Kidney epithelial cell (primary cell): ENCODE measurements around the gene SLC7A11. TPM values are rescaled to one million over a fixed set of nuclear protein-coding genes. Genes with fewer than 3 reads are reported as not detected.

Source experiments
- DNase-seq: peaks from one replicate; pipeline ENCODE4 v3.0.0-alpha.2; 2010; ENCODE audit warnings: low read depth
- H3K27me3 ChIP-seq: 2 replicates; pipeline ENCODE4 v1.6.0; 2011; ENCODE audit warnings: low read length; ENCODE audit not compliant: control insufficient read depth, insufficient read depth
- H3K36me3 ChIP-seq: 2 replicates; pipeline ENCODE4 v1.5.1; 2011; ENCODE audit warnings: low read length; ENCODE audit not compliant: control insufficient read depth, insufficient read depth
- H3K4me3 ChIP-seq: 2 replicates; pipeline ENCODE4 v1.5.1; 2011; ENCODE audit warnings: low read depth, mild to moderate bottlenecking, control low read depth, low read length
- total RNA-seq: library from RNA; depleted of rRNA; stranded (reverse); fragments of >200 nt; gene quantifications from 2 replicates; pipeline ENCODE4 v1.2.3, GENCODE V29; 2015
- TF ChIP-seq, protein P1 (sequence below): IDR thresholded peaks from 2 replicates; pipeline ENCODE4 v1.5.1; 2011; ENCODE audit warnings: mild to moderate bottlenecking, moderate library complexity, low read length, control low read depth, inconsistent platforms; ENCODE audit not compliant: insufficient read depth, poor library complexity, severe bottlenecking

Gene SLC7A11
- total RNA-seq, 1 donor from 2014 or later = 31.7 TPM

DNA sequence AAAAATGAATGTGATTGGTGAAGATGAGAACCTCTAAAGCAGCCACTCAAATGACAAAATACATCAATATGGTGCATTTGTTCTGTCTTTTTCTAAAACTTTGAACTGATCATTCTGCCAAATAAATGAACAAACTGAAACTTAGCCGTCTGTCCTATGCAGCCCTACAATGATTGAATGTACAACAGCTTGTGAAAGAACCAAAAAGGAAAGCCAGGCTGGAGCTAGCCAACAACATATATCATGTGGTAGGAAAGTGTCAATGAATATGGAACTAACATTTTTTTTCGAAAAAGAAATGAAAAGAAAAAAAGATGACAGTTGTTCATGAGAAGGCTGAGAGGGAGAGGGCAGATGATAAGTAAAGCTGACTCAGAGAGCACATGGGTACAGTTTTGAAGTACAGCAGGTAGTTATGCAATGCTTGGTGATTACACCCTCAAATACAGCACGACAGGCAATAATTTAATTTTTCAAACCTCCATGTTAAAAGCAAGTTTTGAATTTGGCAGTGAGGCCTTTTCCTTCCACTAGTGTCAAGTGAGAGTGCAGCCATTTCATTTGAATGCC is 21.2 kb upstream of the SLC7A11 start:
- TF ChIP-seq, protein P1, sequence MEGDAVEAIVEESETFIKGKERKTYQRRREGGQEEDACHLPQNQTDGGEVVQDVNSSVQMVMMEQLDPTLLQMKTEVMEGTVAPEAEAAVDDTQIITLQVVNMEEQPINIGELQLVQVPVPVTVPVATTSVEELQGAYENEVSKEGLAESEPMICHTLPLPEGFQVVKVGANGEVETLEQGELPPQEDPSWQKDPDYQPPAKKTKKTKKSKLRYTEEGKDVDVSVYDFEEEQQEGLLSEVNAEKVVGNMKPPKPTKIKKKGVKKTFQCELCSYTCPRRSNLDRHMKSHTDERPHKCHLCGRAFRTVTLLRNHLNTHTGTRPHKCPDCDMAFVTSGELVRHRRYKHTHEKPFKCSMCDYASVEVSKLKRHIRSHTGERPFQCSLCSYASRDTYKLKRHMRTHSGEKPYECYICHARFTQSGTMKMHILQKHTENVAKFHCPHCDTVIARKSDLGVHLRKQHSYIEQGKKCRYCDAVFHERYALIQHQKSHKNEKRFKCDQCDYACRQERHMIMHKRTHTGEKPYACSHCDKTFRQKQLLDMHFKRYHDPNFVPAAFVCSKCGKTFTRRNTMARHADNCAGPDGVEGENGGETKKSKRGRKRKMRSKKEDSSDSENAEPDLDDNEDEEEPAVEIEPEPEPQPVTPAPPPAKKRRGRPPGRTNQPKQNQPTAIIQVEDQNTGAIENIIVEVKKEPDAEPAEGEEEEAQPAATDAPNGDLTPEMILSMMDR = no peak
- DNase-seq = no peak
- Histone ChIP-seq H3K4me3 (no peak overlapping the region), H3K36me3 (no peaks in the 10 kb centered on the region), H3K27me3 (no peaks in the 10 kb centered on the region)

DNA sequence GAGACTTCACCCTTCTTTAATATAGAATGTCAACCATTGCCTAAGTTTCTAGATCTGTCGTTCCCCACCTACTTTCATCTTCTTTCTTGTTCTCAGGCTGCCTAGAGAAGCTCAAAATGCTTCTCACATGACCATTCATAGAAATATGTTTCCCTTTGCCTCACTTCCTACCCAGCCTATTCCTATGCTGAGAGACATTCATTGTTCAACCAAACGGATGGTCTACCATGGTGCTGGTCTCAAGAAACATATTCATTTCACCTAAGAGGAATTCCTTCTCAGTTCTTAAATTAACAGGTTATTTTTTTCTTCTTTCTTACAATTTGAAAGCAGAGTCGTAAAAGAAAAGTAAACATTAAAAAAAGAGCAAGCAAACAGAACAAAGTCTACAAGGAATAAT is 20.3 kb upstream of the SLC7A11 start:
- Histone ChIP-seq H3K36me3 (no peaks in the 10 kb centered on the region), H3K27me3 (no peaks in the 10 kb centered on the region), H3K4me3 (no peak overlapping the region)
- no peak for DNase-seq
- TF ChIP-seq, protein P1 = no peak

DNA sequence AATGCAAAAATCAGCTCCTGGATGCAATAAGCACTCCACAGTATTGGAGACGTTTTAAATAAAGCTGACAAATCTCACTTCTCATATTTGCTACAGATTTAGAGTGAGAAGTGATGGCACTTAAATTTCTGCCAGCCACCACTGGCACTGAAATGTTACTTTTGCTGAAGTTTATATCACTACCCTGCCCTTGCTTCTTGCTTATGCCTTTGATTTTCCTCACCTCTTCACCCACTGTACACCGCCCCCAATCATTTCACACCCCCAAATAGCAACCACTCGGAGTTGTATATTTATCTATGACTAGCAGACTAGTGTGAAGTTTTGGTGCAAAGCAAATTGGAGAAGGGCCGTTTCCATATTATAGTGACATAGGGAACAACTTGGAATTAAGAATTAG is 19.9 kb upstream of the SLC7A11 start:
- no peaks in the 10 kb centered on the region for H3K36me3 ChIP-seq
- H3K27me3 ChIP-seq = no peaks in the 10 kb centered on the region
- TF ChIP-seq, protein P1 = no peak
- DNase-seq = no peak
- H3K4me3 ChIP-seq = no peak overlapping the region

DNA sequence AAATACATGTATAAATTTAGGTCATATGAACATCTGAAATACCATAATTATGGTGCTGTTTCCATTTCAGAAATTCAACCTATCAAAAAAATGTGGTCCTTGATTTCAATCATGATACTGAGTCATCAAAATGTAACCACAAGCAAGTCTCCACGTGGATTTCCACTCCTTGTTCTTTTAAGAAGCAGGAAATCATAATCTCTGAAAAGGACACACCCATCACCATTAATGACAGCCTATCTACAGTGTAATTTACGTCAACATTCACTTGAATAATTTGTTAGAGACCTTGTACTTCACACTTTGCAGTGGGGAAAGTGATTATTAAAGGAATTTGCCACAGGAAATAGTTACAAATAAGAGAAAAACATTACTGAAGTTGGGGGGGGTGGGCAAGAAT is 17.7 kb upstream of the SLC7A11 start:
- TF ChIP-seq, protein P1 = no peak
- DNase-seq = peak; percentile 19
- Histone ChIP-seq H3K36me3 (no peaks in the 10 kb centered on the region), H3K27me3 (no peaks in the 10 kb centered on the region), H3K4me3 (no peak overlapping the region)

DNA sequence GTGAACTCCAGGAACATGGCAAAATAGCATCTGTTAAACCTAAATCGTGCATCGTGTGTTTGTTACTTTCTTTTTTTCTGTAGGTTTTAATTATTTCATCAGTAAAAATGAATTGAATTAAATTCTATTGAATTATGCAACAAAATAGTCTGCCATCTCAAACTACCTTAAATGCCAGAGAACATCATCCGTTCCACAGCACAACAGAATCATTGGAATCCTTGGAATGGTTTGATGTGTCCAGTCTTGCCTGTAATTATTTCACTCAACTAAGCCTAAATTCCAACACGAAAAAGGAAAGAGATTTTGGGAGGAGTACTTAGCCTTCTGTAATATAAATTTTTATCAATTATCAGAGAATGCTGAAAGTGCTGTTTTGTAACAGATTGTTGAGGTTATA is 17.1 kb upstream of the SLC7A11 start:
- no peak overlapping the region for H3K4me3 ChIP-seq
- no peaks in the 10 kb centered on the region for H3K27me3 ChIP-seq
- DNase-seq = no peak
- TF ChIP-seq, protein P1 = no peak
- no peaks in the 10 kb centered on the region for H3K36me3 ChIP-seq

DNA sequence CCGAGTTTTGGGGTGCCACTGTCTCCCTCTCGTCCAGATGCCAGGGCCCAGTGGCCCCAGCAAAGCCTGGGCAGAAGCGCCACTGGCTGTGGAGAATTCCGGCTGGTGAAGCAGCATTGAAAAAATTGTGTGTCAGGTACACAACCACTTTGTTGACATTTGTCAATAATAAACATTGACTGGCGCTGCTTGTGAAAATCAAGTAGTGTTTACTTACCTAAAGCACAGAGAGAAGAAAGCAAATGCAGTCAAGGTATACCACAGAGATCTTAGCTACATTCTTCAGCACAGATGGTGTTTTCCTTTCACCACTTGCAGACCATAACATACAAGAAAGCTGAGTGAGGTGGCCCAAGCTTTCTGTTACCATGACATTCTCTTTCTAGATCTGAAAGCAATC is 14.5 kb upstream of the SLC7A11 start:
- Histone ChIP-seq H3K27me3 (no peaks in the 10 kb centered on the region), H3K4me3 (no peak overlapping the region), H3K36me3 (no peaks in the 10 kb centered on the region)
- TF ChIP-seq, protein P1 = no peak
- no peak for DNase-seq
